Fibroblast of lung (primary cell): ENCODE data around the gene ELMOD1. TPM values are rescaled to one million over a fixed set of nuclear protein-coding genes. Genes with fewer than 3 reads are reported as not detected.

Experiments
- DNase-seq, 2 donors: peaks; one replicate each; pipeline versions ENCODE4 v3.0.0 to v3.0.0-alpha.2; 2010; ENCODE audit warnings: low read depth in 2 of 2
- H2AFZ ChIP-seq: 2 replicates; pipeline ENCODE4 v1.5.1; 2012; ENCODE audit warnings: low read length, control low read depth, inconsistent platforms
- H3K27ac ChIP-seq: 2 replicates; pipeline ENCODE4 v1.5.1; 2011; ENCODE audit warnings: low read length, control low read depth; ENCODE audit not compliant: insufficient read depth
- H3K27me3 ChIP-seq: 2 replicates; pipeline ENCODE4 v1.5.1; 2011; ENCODE audit warnings: mild to moderate bottlenecking, low read length; ENCODE audit not compliant: control insufficient read depth, insufficient read depth
- H3K36me3 ChIP-seq: 2 replicates; pipeline ENCODE4 v1.5.1; 2011; ENCODE audit warnings: low read length; ENCODE audit not compliant: control insufficient read depth, insufficient read depth
- H3K4me1 ChIP-seq: 2 replicates; pipeline ENCODE4 v1.5.1; 2011; ENCODE audit warnings: low read length; ENCODE audit not compliant: control insufficient read depth, insufficient read depth; ENCODE audit errors: extremely low read depth
- H3K4me2 ChIP-seq: 2 replicates; pipeline ENCODE4 v1.5.1; 2011; ENCODE audit warnings: low read length, control low read depth; ENCODE audit not compliant: insufficient read depth; ENCODE audit errors: extremely low read depth
- H3K4me3 ChIP-seq, 4 experiments: fragments of 200-600 bp in 1 of 4; sonication (generic) in 1 of 4; replicated peaks in 1 of 4; 2 replicates each; pipeline ENCODE4 v1.5.1; 2011 to 2016; ENCODE audit warnings: low read length in 4 of 4, low read depth in 3 of 4, mild to moderate bottlenecking in 3 of 4, control low read depth in 2 of 4, inconsistent platforms in 1 of 4, mixed read lengths in 1 of 4; ENCODE audit not compliant: insufficient read depth in 1 of 4; ENCODE audit errors: control extremely low read depth in 1 of 4
- H3K79me2 ChIP-seq: 2 replicates; pipeline ENCODE4 v1.5.1; 2012; ENCODE audit warnings: mild to moderate bottlenecking, low read length, inconsistent platforms; ENCODE audit not compliant: control insufficient read depth, insufficient read depth
- H3K9ac ChIP-seq: 2 replicates; pipeline ENCODE4 v1.5.1; 2011; ENCODE audit warnings: mild to moderate bottlenecking, low read length, control low read depth; ENCODE audit not compliant: insufficient read depth
- H3K9me3 ChIP-seq: 2 replicates; pipeline ENCODE4 v1.5.1; 2012; ENCODE audit warnings: low read depth, low read length; ENCODE audit not compliant: control insufficient read depth, insufficient read depth
- H4K20me1 ChIP-seq: 2 replicates; pipeline ENCODE4 v1.5.1; 2011; ENCODE audit warnings: low read length; ENCODE audit not compliant: control insufficient read depth, insufficient read depth; ENCODE audit errors: extremely low read depth
- EZH2 ChIP-seq: IDR thresholded peaks from 2 replicates; pipeline ENCODE4 v1.5.1; 2012; ENCODE audit warnings: low read length, control low read depth, mild to moderate bottlenecking; ENCODE audit errors: missing control alignments
- polyA plus RNA-seq, 2 donors: library from polyadenylated mRNA; depleted of rRNA in 1 of 2; stranded (reverse) in 1 of 2; unstranded in 1 of 2; fragments of >200 nt; gene quantifications; 2 replicates each; pipeline ENCODE4 v1.2.1, GENCODE V29; 2011 to 2012; ENCODE audit warnings: missing spikeins in 1 of 2
- total RNA-seq: library from RNA; depleted of rRNA; stranded (reverse); fragments of >200 nt; gene quantifications from 2 replicates; pipeline ENCODE4 v1.2.1, GENCODE V29; 2014
- TF ChIP-seq, protein P1 (sequence below), 2 donors: IDR thresholded peaks in 1 of 2; conservative IDR thresholded peaks in 1 of 2; 1 replicate in 1 of 2; 2 replicates in 1 of 2; pipeline ENCODE4 v1.5.1; 2011 to 2012; ENCODE audit warnings: low read length in 2 of 2, control low read depth in 1 of 2, inconsistent platforms in 1 of 2, low read depth in 1 of 2, mild to moderate bottlenecking in 1 of 2

The ELMOD1 gene
- total and polyA plus RNA-seq, 2 donors (not counting 1 experiment from before 2014, with no cell fraction given), result 0.17 to 0.91 TPM

- no peak overlapping the region for H3K27ac ChIP-seq
- no peaks in the 10 kb centered on the region for H3K36me3 ChIP-seq
- no peaks in the 10 kb centered on the region for H4K20me1 ChIP-seq
- H3K4me2 ChIP-seq, result no peak overlapping the region
- H3K4me3 ChIP-seq, result no peak overlapping the region
- no peak for DNase-seq
- H3K79me2 ChIP-seq, result no peaks in the 10 kb centered on the region
- no peaks in the 10 kb centered on the region for H3K27me3 ChIP-seq
- no peak overlapping the region for H3K9ac ChIP-seq
- no peak for TF ChIP-seq EZH2
- TF ChIP-seq, protein P1, sequence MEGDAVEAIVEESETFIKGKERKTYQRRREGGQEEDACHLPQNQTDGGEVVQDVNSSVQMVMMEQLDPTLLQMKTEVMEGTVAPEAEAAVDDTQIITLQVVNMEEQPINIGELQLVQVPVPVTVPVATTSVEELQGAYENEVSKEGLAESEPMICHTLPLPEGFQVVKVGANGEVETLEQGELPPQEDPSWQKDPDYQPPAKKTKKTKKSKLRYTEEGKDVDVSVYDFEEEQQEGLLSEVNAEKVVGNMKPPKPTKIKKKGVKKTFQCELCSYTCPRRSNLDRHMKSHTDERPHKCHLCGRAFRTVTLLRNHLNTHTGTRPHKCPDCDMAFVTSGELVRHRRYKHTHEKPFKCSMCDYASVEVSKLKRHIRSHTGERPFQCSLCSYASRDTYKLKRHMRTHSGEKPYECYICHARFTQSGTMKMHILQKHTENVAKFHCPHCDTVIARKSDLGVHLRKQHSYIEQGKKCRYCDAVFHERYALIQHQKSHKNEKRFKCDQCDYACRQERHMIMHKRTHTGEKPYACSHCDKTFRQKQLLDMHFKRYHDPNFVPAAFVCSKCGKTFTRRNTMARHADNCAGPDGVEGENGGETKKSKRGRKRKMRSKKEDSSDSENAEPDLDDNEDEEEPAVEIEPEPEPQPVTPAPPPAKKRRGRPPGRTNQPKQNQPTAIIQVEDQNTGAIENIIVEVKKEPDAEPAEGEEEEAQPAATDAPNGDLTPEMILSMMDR (conservative IDR thresholded peaks at IDR 0.05 in 1 of 2, IDR thresholded peaks at IDR 0.05 in 1 of 2; ENCODE audit: low read depth in 1 of 2, low read length in 2 of 2), result no peak
- H2AFZ ChIP-seq, result no peak overlapping the region
- H3K4me1 ChIP-seq, result no peaks in the 10 kb centered on the region
- no peaks in the 10 kb centered on the region for H3K9me3 ChIP-seq
These were observed 55.8 kb downstream of the ELMOD1 start for GRCh38 chr11:107646783-107647182.

DNA sequence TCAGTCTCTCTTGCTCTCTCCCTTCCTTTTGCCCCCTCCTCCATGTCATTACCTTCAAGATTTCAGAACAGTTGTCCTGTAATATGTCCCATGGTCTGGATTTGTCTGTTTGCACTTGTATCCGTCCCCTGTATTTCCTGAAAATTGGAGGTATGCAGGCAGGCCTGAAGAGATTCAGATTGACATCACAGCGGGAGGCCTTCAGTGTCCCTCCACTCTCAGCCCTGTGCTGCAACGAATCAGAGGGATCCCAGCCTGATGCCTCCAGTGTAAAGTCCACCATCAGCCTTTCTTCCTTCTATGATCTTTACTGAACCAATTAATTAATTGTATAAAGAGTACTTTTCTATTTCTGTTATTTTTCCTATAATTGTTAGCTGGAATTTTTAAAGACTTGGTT, 57.3 kb downstream of the ELMOD1 start:
- Histone ChIP-seq H4K20me1 (no peaks in the 10 kb centered on the region), H3K79me2 (no peaks in the 10 kb centered on the region), H3K36me3 (no peaks in the 10 kb centered on the region), H3K9ac (no peak overlapping the region), H3K27ac (no peak overlapping the region), H3K4me1 (no peaks in the 10 kb centered on the region), H3K9me3 (no peaks in the 10 kb centered on the region), H3K27me3 (no peaks in the 10 kb centered on the region), H2AFZ (no peak overlapping the region), H3K4me3 (no peak overlapping the region), H3K4me2 (no peak overlapping the region)
- TF ChIP-seq EZH2, result no peak
- TF ChIP-seq, protein P1 (conservative IDR thresholded peaks at IDR 0.05 in 1 of 2, IDR thresholded peaks at IDR 0.05 in 1 of 2; ENCODE audit: low read depth in 1 of 2, low read length in 2 of 2), result no peak
- DNase-seq, result no peak

DNA sequence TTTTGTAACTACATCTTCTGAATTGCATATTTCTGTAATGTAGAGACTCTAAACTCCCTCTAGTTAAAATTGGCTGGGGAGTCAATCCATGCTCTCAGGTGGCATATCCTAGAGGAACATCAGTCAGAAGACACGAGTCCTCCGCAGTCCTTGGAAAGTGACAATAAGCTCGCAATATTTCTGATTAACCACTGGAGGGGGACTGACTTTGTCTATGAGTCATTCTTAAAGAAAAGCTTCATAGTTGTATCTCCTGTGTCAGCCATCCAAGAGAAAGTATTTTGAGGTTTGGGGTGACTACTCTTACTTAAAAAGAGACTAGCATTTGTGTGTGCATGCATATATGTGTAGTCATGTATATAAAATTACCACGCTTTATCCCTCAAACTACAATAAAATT, 60.7 kb downstream of the ELMOD1 start:
- Histone ChIP-seq H3K36me3 (no peaks in the 10 kb centered on the region), H3K4me3 (no peak overlapping the region), H3K4me2 (no peak overlapping the region), H3K79me2 (no peaks in the 10 kb centered on the region), H4K20me1 (no peaks in the 10 kb centered on the region), H2AFZ (no peak overlapping the region), H3K27ac (no peak overlapping the region), H3K4me1 (no peaks in the 10 kb centered on the region), H3K9me3 (no peaks in the 10 kb centered on the region), H3K9ac (no peak overlapping the region), H3K27me3 (no peaks in the 10 kb centered on the region)
- TF ChIP-seq, protein P1 (conservative IDR thresholded peaks at IDR 0.05 in 1 of 2, IDR thresholded peaks at IDR 0.05 in 1 of 2; ENCODE audit: low read depth in 1 of 2, low read length in 2 of 2), result no peak
- TF ChIP-seq EZH2, result no peak
- DNase-seq, result peak in 1 of 2 donors; percentile 28
